ENCODE results near the gene SCP2.

DNA sequence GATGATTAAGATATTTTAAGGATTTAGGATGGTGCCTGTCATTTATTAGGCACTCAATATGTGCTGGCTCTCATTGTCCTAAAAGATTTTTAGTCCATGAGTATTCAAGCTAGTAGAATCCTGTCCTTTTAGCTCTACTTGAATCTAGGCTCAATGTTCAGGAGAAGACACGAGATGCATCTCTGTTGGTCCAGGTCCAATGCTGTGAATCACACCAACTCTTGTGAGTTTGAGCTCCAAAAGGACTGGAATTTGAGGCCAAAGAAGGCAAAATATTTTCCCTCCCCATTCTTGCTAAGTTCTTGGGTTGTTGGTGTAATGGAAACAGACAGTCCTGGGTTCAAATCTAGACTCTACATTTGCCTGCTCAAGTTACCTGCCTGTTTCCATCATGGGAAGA is 133.5 kb downstream of the SCP2 start:
- TF ChIP-seq, protein P1, sequence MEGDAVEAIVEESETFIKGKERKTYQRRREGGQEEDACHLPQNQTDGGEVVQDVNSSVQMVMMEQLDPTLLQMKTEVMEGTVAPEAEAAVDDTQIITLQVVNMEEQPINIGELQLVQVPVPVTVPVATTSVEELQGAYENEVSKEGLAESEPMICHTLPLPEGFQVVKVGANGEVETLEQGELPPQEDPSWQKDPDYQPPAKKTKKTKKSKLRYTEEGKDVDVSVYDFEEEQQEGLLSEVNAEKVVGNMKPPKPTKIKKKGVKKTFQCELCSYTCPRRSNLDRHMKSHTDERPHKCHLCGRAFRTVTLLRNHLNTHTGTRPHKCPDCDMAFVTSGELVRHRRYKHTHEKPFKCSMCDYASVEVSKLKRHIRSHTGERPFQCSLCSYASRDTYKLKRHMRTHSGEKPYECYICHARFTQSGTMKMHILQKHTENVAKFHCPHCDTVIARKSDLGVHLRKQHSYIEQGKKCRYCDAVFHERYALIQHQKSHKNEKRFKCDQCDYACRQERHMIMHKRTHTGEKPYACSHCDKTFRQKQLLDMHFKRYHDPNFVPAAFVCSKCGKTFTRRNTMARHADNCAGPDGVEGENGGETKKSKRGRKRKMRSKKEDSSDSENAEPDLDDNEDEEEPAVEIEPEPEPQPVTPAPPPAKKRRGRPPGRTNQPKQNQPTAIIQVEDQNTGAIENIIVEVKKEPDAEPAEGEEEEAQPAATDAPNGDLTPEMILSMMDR (IDR thresholded peaks at IDR 0.05), result no peak
- no peak for TF ChIP-seq POLR2A (IDR thresholded peaks at IDR 0.05)

Measured in esophagus squamous epithelium (tissue), 4 donors.